GM12878 (cell line): ENCODE measurements around the gene ENG. TPM values are rescaled to one million over a fixed set of nuclear protein-coding genes. Genes with fewer than 3 reads are reported as not detected.

Experiments used
- BHLHE40 ChIP-seq, 2 experiments: fragments of 450-650 bp in 1 of 2; IDR thresholded peaks; 2 replicates each; pipeline ENCODE4 v1.6.1; 2011 to 2017; ENCODE audit warnings: low read depth in 2 of 2, borderline replicate concordance in 1 of 2, improper control_type of control experiment in 1 of 2, low read length in 1 of 2, mild to moderate bottlenecking in 1 of 2
- FOXM1 ChIP-seq: IDR thresholded peaks from 2 replicates; pipeline ENCODE4 v1.6.1; 2012; ENCODE audit warnings: low read depth, mild to moderate bottlenecking, inconsistent platforms, low read length, moderate library complexity
- HCFC1 ChIP-seq: fragments of 150-350 bp; IDR thresholded peaks from 2 replicates; pipeline ENCODE4 v1.6.1; 2014; ENCODE audit warnings: low read length
- LARP7 ChIP-seq: fragments of 450-650 bp; IDR thresholded peaks from 2 replicates; pipeline ENCODE4 v1.6.1; 2017; ENCODE audit warnings: mild to moderate bottlenecking
- NBN ChIP-seq: fragments of 450-650 bp; IDR thresholded peaks from 2 replicates; pipeline ENCODE4 v1.6.1; 2016
- RB1 ChIP-seq: fragments of 450-650 bp; formaldehyde crosslinking; IDR thresholded peaks from 2 replicates; pipeline ENCODE4 v1.6.1; 2017; ENCODE audit warnings: mild to moderate bottlenecking, borderline replicate concordance
- RUNX3 ChIP-seq: IDR thresholded peaks from 2 replicates; pipeline ENCODE4 v1.6.1; 2012; ENCODE audit warnings: low read length, inconsistent platforms
- SMAD1 ChIP-seq: fragments of 450-650 bp; IDR thresholded peaks from 2 replicates; pipeline ENCODE4 v1.6.1; 2018; ENCODE audit warnings: mild to moderate bottlenecking, low read depth; ENCODE audit not compliant: partially characterized antibody
- STAT1 ChIP-seq: fragments of 450-650 bp; conservative IDR thresholded peaks from 2 replicates; pipeline ENCODE4 v1.6.1; 2014; ENCODE audit warnings: antibody characterized with exemption, mild to moderate bottlenecking
- YY1 ChIP-seq: IDR thresholded peaks from 2 replicates; pipeline ENCODE4 v1.6.1; 2011; ENCODE audit warnings: low read depth, mild to moderate bottlenecking, low read length
- ZNF384 ChIP-seq: IDR thresholded peaks from 2 replicates; pipeline ENCODE4 v1.6.1; 2012; ENCODE audit warnings: low read depth, mild to moderate bottlenecking, low read length, improper control_type of control experiment, borderline replicate concordance
- ZNF622 ChIP-seq: fragments of 450-650 bp; IDR thresholded peaks from 2 replicates; pipeline ENCODE4 v1.6.1; 2017; ENCODE audit warnings: mild to moderate bottlenecking, inconsistent platforms
- polyA plus RNA-seq, 11 experiments: library from polyadenylated mRNA; depleted of rRNA in 4 of 11; unstranded in 6 of 11; stranded (reverse) in 5 of 11; fragments of >200 nt; fragmentation: Nextera tagmentation in 4 of 11; fragmentation: Illumina TruSeq in 1 of 11; extraction: Ambion mirVana in 4 of 11; extraction: Trizol in 1 of 11; gene quantifications; 1 replicate in 1 of 11; 2 replicates in 10 of 11; pipeline versions ENCODE4 v1.2.1 to v1.2.3, GENCODE V29; 2011 to 2016; ENCODE audit warnings: inconsistent platforms in 2 of 11, missing spikeins in 2 of 11, low read depth in 1 of 11
- total RNA-seq, 4 experiments: library from RNA; depleted of rRNA in 3 of 4; stranded (reverse); fragments of >200 nt in 3 of 4; fragmentation: Illumina TruSeq in 1 of 4; extraction: Trizol in 1 of 4; gene quantifications; 2 replicates each; pipeline versions ENCODE4 v1.2.1 to v1.2.3, GENCODE V29; 2013 to 2021
- TF ChIP-seq, protein P1 (sequence below): fragments of 150-350 bp; IDR thresholded peaks from 2 replicates; pipeline ENCODE4 v1.6.1; 2016; ENCODE audit warnings: low read depth, low read length
- TF ChIP-seq, protein P2 (sequence below): IDR thresholded peaks from 2 replicates; pipeline ENCODE4 v1.6.1; 2012; ENCODE audit warnings: mild to moderate bottlenecking, low read depth, low read length

Gene ENG
- total and polyA plus RNA-seq, 10 of the 15 experiments (the other 5 are each of a cell fraction or from before 2014, with no cell fraction given): 0.14 to 10.1 (median 2.0) TPM

DNA sequence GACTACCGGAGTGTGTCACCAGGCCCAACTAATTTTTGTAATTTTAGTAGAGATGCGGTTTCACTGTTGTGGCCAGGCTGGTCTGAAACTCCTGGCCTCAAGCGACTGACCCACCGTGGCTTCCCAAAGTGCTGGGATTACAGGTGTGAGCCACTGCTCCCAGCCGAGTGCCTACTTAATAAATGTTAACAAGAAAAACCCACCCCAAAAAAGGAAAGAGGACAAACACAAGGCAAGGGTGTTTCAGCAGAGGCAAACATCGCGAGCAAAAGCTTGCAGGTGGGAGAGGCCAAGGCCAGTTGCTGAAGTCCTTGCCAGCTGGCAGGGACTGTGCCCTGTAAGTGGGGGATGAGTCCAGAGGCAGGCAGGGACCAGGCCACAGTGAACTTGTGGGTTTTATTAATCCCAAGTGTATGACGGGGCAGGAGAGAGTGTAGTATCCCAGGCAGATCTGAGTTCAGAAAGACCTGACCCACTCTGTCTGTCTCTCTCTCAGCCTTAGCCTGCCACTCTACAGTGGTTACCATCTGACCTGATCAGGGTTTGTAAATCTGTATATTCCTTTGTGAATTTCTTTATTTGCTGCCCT, 58.1 kb downstream of the ENG start (continued):
- TF ChIP-seq YY1 (no peak), ZNF384 (no peak), BHLHE40 (IDR thresholded peaks at IDR 0.05; ENCODE audit: borderline replicate concordance in 1 of 2, low read depth in 2 of 2, low read length in 1 of 2) (no peak), LARP7 (no peak), HCFC1 (no peak), SMAD1 (no peak), RB1 (no peak), RUNX3 (peak; percentile 20; the same call in 1 of the 2 replicates), FOXM1 (no peak), STAT1 (no peak), ZNF622 (no peak), NBN (no peak)
- TF ChIP-seq, protein P1, sequence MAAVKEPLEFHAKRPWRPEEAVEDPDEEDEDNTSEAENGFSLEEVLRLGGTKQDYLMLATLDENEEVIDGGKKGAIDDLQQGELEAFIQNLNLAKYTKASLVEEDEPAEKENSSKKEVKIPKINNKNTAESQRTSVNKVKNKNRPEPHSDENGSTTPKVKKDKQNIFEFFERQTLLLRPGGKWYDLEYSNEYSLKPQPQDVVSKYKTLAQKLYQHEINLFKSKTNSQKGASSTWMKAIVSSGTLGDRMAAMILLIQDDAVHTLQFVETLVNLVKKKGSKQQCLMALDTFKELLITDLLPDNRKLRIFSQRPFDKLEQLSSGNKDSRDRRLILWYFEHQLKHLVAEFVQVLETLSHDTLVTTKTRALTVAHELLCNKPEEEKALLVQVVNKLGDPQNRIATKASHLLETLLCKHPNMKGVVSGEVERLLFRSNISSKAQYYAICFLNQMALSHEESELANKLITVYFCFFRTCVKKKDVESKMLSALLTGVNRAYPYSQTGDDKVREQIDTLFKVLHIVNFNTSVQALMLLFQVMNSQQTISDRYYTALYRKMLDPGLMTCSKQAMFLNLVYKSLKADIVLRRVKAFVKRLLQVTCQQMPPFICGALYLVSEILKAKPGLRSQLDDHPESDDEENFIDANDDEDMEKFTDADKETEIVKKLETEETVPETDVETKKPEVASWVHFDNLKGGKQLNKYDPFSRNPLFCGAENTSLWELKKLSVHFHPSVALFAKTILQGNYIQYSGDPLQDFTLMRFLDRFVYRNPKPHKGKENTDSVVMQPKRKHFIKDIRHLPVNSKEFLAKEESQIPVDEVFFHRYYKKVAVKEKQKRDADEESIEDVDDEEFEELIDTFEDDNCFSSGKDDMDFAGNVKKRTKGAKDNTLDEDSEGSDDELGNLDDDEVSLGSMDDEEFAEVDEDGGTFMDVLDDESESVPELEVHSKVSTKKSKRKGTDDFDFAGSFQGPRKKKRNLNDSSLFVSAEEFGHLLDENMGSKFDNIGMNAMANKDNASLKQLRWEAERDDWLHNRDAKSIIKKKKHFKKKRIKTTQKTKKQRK: no peak
- TF ChIP-seq, protein P2, sequence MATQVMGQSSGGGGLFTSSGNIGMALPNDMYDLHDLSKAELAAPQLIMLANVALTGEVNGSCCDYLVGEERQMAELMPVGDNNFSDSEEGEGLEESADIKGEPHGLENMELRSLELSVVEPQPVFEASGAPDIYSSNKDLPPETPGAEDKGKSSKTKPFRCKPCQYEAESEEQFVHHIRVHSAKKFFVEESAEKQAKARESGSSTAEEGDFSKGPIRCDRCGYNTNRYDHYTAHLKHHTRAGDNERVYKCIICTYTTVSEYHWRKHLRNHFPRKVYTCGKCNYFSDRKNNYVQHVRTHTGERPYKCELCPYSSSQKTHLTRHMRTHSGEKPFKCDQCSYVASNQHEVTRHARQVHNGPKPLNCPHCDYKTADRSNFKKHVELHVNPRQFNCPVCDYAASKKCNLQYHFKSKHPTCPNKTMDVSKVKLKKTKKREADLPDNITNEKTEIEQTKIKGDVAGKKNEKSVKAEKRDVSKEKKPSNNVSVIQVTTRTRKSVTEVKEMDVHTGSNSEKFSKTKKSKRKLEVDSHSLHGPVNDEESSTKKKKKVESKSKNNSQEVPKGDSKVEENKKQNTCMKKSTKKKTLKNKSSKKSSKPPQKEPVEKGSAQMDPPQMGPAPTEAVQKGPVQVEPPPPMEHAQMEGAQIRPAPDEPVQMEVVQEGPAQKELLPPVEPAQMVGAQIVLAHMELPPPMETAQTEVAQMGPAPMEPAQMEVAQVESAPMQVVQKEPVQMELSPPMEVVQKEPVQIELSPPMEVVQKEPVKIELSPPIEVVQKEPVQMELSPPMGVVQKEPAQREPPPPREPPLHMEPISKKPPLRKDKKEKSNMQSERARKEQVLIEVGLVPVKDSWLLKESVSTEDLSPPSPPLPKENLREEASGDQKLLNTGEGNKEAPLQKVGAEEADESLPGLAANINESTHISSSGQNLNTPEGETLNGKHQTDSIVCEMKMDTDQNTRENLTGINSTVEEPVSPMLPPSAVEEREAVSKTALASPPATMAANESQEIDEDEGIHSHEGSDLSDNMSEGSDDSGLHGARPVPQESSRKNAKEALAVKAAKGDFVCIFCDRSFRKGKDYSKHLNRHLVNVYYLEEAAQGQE: no peak
